Left renal pelvis (tissue), 4 donors: ENCODE data around the gene SMARCC1. TPM values are rescaled to one million over a fixed set of nuclear protein-coding genes. Genes with fewer than 3 reads are reported as not detected.

Experiments
- DNase-seq, 4 donors: peaks; one replicate each; pipeline ENCODE4 v3.0.0-alpha.2; 2013; ENCODE audit warnings: low read depth in 4 of 4, low spot score in 3 of 4
- polyA plus RNA-seq, 4 donors: library from polyadenylated mRNA; unstranded; fragments of 120-200 nt; gene quantifications; one replicate each; pipeline ENCODE4 v1.2.1, GENCODE V29; 2013; ENCODE audit not compliant: insufficient read length in 4 of 4

SMARCC1 gene
- polyA plus RNA-seq, 4 donors = 71.7 to 138 (median 124) TPM

DNA sequence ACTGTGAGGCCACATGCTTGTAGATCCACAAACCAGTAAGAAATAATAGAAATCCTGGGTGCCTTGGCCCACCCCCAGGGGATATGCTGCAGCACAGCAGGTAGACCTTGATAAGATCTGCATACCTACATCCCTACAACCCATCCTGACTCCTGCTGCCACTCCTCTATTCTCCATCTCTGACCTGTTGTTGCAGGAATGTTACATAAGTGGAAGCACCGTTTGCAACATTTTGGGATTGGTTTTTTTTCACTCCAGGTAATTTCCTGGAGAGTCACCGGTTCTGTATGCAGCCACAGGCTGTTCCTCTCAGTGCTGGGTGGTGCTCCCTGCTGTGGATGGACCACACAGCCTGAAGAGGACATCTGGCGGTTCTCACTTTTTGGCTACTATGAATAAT lies 186.9 kb downstream of the SMARCC1 start:
- DNase-seq = no peak

DNA sequence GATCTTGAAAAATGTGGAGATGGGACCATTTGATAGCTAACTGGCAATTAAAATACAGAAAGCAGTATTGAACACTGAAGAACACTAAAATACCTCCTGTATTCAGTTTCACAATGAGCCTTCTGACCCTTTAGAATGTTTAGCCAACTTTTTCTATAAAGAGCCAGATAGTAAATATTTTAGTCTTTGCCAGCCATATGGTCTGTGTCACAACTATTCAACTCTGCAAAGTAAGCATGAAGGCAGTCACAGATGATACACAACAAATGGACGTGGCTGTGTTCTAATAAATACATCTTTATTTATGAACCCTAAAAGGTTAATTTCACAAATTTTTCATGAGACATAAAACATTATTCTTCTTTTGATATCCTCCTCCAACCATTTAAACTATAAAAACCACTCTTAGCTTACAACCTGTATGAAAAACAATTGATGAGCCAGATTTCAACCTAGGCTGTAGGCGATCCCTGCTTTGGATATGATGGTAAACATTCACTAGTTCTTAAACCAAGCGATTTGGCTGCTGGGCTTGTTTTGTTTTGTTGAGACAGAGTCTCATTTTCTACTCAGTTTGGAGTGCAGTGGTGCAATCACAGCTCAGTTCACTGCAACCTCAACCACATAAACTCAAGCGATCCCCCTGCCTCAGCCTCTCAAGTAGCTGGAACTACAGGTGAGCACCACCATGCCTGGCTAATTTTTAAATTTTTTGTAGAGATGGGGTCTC lies 189.5 kb downstream of the SMARCC1 start:
- no peak for DNase-seq

DNA sequence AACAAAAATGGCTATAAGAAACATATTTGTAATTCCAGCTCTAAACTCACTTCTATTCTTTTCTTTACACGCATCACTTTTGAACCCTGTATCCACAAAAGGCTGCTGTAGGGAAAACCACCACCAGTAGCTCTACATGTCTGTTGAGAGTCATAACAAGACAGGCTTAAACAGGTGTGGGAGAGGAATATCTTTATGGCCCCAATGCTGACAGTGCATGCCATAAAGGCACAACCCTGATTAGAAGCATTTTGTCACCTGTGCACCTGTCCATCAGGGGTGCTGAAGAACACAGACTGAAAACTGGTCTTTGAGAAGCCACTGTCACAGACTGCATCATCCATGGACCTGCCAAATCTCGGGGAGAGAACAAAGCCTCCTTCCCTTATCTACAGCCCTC lies 191.5 kb downstream of the SMARCC1 start:
- DNase-seq = no peak

DNA sequence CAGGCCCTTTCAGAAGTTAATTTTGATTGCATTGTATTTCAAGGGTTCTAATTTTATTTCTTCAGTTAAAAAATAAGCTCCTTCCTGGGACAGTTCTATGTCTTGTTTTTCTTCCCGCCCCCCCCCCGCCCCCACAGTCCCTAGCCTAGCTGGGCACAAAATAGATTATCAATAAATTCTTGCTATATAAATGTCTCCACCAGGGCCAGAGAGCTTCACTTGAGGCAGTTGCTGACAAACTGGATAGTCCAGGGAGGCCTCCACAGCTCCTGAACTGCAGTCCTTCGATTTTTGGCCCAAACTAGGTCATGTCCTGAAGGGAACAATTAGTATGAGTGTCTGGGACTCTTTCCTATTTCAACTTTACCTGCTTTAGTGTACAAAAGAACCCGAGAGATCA lies 193.1 kb downstream of the SMARCC1 start:
- no peak for DNase-seq

DNA sequence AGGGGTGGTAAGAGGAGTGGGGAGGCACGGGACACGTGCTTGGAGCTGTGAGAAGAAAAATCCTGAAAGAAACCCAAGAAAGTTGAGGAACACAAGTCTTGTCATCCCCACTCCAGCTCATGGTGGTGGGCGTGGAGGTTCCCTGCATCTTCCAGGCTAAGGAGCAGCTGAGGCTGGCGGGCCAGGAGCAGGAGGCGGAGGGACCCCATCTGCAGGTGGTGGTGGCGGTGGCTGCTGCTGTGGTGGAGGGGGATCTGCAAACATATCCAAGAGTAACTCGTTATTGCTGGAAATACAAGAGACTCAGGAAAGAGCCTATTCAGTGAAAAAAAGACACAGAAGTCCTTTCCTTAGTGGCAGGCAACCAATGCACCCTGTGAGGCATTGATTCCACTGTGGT lies 193.6 kb downstream of the SMARCC1 start:
- DNase-seq = no peak

DNA sequence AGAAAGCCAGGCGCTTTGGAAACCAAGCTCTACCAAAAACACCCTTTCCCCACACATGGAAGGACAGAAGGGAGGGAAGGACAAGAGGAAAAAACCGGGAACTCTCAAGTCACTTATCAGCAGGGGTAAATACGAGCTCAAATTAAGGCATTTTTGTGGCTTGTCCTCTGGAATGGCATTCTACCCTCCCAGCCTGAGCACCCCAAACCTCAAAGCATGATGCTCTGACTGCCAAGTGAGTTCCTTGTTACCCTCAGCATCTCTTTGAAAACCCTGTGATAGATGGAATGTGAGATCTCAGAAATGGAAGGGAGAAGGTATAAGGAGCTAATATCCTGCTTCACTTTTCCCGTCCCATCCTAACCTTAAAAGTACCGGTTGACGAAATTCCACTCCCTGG lies 194.9 kb downstream of the SMARCC1 start:
- no peak for DNase-seq

DNA sequence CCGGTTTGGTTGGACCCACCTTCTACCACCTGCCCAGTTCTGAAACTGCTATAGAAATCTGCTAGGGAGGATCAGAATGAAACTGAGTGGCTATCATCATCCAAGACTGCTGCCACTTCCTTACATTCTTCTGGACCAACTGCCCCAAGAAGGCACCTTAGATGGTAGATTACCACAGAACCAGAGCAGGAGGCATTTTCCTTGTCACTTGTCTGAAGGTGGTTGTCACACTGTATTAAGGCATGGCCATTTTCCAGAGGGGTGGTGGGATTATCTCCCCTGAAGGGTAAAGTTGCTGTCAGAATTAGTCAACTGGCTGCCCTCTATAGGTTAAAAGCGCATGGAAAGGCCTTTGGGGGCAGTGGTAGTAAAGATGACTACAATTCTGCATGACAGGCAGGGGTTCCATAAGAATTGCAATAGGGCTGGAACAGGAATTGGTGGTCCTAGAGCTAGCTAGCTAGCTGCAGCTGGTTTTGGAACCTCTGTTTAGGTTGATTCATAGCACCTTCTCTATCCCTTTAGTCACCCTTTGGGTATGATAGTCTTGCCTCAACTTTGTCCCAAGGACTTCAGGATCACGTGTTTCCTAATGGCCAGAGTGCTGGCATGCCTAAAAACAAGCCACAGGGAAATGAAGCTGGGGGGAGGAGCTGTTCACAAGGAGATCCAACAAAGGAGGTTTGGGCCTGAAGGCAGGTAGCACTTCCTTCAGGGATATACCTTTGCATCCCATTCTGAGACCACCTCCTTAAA lies 198.2 kb downstream of the SMARCC1 start:
- DNase-seq = no peak

DNA sequence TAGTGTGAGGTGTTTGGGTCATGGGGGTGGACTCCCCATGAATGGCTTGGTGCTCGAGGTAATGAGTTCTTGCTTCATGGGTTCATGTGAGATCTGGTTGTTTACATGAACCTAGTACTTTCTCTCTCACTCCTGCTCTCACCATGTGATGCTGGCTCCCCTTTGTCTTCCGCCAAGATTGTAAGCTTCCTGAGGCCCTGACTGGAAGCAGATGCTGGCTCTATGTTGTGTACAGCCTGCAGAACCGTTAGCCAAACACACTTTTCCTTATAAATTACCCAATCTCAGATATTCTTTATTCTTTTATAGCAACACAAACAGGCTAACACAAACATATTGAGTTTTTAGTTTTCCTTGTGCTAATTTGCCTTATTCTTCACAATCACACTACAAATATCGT lies 199.9 kb downstream of the SMARCC1 start:
- no peak for DNase-seq

DNA sequence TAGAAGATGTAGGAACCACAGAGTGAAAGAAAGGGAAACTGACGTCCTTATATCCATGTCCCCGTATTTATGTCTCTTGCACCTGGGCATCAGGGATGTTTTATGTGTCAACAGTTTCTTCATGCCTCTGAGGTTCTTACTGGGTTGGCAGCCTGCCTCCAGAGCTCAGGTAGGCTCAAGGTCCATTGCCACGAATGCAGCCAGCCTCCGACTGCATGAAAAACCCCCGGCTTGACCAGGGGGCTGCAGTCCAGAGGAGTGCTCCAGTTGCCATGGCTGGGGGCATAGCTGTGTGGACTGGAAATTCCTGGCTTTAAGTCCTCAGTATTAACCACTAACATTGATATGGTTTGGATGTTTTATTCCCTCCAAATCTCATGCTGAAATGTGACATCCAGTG lies 200.3 kb downstream of the SMARCC1 start:
- DNase-seq = no peak

DNA sequence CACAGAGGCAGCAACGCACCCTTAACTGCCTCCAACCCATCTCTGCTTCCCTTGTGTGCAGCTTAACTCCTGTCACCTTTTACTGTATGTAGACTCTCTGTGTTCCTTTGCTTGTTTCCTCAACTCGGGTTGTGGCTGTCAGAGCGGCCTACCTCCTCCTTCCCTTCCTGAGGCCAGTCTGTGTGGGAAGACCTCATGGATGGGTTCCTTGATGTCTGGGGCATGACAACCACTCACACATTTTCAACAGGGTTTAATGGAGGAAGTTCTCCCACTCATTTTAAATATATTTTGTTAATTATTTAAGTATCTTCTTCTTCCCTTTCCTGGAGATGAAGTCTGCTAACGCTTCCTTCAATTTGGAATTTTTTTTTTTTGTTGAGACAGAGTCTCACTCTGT lies 201.2 kb downstream of the SMARCC1 start:
- DNase-seq = no peak

DNA sequence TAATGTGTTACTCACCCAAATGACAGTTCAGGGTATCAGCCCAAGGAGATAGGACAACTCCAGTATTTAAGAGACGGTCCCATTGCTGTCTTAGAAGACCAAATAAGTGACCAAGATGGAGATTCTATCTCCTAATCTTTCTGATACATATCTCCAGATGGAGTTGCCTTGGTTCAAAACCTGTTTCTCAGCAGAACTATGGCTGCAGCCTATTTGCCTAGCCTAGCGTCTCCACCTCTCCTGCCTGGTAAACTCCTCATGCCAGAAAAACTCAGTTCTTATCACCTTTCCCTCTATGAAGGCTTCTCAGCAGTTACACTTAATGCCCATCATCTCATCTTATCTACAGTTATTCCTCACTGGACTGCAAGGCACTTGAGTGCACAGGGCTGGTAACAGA lies 201.8 kb downstream of the SMARCC1 start:
- no peak for DNase-seq

DNA sequence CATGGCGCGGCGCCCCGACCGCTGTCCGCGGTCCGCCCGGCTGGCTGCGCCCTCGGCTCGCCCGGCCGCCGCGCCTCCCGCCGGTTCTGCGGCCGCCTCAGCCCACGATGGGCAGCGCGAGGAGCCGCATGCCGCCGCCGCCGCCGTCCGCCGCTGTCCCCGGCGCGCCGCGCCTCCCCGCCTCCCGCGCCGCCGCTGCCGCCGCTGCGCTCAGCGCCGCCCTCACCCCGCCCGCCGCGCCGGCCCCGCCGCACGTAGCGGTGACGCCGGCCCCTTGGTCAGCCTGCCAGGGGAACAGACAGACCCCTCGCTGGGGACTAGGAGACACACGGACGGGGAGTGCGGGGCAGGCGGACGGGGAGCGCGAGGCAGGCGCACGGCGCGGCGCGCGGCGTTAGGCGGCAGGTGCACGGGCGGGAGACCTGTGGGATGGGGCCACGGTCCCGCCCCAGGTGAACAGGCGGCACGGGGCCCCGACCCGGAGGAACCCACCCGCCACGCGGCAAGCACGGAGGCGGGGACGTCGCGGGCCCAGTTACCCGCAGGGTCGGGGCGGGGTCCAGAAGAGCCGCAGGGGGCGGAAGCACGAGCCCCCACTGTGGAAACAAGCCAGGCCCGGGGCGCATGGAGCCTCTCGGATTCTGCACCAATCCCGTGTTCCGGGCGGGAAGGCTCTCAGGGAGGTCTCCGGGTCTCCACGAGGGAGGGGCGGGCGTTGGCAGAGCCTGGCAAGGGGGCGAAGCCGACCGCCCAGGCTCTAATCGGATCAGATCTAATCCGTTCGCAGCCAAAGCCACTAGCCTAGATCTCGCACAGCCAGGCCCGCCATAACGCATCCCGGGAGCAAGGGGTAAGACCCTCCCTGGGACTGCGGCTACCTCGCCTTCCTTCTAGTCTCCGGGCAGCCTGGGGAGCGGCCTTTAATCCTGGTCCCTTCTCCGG lies 202.7 kb downstream of the SMARCC1 start, which contains the start of gene CSPG5:
CSPG5 (minus strand) TSS at position 175 of the 942 bp plus-strand sequence; CDS start at position 3, 172 bp downstream.
- no peak for DNase-seq

DNA sequence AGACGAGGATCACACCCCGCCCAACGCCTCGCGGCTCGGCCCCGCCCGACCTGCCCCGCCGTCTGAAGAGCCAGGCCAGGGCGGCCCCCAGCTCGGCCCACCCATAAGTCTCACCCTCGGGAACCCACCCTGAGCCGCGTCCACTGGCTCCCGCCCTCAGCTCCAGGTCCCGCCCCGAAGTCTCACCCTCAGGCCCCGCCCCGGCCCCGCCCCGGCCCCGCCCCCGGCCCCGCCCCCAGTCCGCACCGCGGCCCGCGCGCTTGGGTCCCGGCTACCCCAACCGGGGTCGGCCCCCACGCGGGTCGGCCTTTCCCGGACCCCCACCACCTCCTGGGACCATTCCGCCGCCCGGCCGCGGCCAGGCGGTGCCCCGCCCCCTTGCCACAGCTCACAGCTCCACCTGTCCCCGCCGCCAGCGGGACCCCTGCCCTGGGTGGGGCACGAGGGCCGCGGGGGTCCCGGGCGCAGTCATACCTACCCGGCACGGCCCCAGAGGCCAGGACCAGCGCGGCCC lies 203.5 kb downstream of the SMARCC1 start:
- no peak for DNase-seq

DNA sequence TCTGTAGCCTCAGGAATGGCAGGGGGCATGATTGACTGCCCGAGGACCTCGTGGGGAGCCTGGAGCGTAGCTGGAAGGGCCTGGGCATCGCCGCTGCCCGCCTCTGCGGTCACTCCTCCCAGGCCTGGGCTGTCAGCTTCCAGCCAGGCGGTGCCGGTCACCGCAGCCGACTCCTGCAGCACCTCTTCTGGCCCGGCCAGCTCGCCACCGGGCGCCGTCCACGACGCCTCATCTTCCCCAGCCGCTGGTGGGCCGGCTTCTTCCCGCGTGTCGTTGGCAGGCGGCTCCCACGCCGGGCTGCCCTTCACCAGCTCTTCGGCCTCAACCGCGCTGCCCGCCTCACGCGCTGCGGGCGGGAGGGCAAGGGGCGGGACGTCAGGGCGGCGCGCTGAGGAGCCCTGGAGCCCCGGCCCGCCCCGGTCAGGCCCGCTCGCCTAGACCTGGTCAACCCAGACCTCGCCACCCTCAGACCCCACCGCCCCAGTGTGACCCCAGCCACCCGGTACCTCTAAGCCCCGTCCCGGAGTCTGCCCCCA lies 204.0 kb downstream of the SMARCC1 start:
- DNase-seq = no peak

DNA sequence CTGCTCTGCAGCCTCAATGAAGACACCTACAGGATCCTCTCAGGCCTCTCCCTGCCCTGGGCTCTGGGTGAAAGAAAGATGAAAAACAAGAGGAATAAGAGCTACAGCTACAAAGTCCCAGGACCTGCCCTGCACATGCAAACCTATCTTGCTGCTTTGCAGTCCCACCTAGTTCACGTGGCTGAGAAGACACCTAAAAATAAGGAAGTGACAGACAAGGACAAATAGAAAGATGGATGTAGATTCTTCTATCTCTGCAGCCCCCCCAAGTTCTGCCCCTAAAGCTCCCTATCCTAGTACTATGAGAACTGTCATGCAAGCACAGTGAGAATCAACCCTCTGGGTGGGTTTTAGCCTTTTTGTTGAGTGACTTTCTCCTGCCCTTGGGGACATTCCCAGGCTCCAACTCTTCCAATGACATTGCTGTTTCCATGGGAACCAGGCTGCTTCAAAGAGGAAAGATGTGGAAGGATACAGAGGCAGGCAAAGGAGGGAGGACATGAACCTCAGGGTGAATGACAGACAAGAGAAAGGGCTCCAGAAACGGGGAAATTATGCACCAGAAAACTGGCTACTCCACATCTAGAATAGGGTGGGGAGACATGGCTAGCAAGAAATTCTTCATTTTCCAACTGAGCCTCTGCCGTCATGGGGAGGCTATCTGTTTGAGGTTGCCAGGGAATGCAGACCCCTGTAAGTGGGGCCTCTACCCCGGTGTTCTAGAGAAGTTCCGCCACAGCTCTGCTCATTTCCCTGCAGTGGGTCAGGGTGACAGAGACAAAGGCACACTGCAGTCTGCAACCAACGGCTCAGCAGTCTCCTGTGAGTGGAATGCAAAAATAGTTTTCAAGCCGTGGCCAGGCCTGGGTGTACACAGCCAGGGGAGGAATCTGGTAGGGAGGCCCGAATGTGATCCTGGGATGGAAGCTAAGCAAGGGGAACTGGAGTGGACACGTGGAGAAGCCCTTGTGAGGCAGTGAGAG lies 208.2 kb downstream of the SMARCC1 start:
- no peak for DNase-seq

DNA sequence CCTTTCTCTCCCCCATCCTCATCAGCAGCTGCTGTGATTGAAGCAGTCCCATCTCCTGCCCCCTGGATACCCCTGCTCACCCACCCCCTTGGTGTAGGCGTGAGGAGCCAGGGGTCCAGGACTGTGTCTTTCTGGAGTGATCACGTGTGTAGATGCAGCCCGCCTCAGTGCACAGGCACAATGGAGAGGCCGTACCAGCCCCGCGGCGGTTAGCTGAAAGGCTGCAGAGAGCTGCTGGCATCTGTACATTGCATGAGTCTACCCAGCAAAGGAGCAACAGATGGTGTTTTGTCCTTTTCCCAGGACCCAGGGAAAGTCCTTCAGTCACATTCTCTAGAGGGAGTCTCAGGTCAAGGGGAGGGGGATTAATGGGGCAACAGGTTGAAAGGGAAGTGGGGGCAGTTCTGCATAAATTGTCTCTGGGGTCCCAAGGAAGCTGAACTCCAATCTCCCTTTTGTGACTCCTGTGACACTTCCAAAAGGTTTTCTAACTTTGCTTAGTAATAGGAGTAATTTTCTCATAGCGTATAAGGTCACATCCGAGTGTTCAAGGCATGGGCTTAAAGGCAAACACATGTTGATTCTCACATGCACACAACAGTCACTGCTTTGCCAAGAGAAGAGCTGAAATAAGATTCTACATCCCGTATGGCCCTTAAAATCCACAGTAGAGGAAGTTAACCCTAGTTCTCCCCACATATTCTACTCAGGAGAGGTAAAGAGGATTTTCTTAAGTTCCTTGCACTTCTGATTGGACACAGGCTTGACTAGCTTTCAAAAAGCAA lies 210.1 kb downstream of the SMARCC1 start:
- DNase-seq = no peak

DNA sequence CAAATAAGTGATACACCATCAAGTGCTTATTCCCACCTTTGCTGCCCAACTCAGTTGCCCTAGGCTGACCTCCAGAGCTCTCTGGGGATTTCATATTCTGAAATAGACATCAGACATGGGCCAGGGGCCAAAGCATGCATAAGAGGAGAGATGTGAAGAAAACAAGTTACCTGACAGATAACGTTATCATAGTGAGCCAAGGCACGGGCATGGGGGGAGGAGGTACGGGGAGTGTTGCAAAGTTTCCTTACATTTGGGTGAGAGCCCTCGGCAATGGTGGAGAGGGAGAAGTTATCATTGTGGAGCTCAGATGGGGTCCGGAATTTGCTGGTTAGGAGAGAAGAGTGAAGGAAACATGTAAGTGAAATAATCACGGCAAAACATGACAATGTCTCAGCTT lies 212.8 kb downstream of the SMARCC1 start:
- no peak for DNase-seq

DNA sequence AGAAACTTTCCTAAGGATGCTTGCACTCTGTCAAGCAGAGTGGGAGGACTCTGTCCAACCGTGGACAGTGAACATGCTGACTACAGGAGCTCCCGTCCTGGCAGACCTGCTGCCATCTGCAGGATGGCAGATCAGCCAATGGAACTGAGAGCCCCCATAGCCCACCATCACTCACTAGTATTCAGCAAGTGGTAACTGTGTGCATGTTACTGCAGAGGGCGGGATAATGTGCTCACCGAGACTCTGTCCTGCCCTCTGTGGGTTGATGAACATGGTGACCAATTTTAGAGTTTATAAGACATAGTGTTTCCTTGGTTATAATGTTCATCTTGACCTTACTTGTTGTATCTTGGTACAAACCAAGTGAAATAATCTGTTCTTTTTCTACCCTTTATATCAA lies 214.5 kb downstream of the SMARCC1 start:
- no peak for DNase-seq

DNA sequence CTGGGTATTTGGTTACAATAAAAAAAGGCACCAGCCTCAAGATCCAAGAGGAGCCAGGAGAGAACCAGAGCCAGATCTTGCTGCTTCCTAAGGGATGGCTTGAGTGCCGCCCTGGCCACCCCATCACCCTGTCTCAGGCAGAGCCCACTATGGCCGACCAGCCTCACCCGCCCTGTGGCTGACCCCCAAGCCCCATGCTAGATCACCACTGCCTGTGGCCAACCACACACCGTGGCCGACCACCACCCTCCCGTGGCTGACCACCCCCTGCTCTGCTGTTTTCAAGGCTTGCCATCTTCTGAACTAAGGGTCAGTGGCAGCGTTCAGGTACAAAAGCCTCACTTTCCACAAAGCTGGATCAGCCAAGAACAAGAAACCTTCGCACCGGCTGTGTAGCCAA lies 215.0 kb downstream of the SMARCC1 start:
- no peak for DNase-seq
